H1 (cell line): ENCODE data around the gene PTPN5. TPM values are rescaled to one million over a fixed set of nuclear protein-coding genes. Genes with fewer than 3 reads are reported as not detected.

Experiments used
- polyA plus RNA-seq, 7 experiments: library from polyadenylated mRNA; depleted of rRNA in 3 of 7; stranded (reverse) in 5 of 7; unstranded in 2 of 7; fragments of >200 nt in 5 of 7; fragments of 200-250 nt in 2 of 7; gene quantifications; 1 replicate in 5 of 7; 2 replicates in 1 of 7; 4 replicates in 1 of 7; pipeline versions ENCODE4 v1.2.1 to v1.2.3, GENCODE V29; 2011 to 2013; ENCODE audit warnings: missing spikeins in 2 of 7, mixed read lengths in 2 of 7
- total RNA-seq: library from RNA; stranded (reverse); fragmentation: NEBNext Ultra II Directional; extraction: Animal tissue kit (Norgen Biotek cat#: 25700); gene quantifications from 2 replicates; pipeline ENCODE4 v1.2.1, GENCODE V29; 2021
- TF ChIP-seq, protein P1 (sequence below): IDR thresholded peaks from 2 replicates; pipeline ENCODE4 v1.6.1; 2011; ENCODE audit warnings: low read depth, mild to moderate bottlenecking, low read length; ENCODE audit not compliant: insufficient read depth

Gene PTPN5
- total and polyA plus RNA-seq, 2 of the 8 experiments (the other 6 are each of a cell fraction or from before 2014, with no cell fraction given), result 8.4 to 12.9 TPM

DNA sequence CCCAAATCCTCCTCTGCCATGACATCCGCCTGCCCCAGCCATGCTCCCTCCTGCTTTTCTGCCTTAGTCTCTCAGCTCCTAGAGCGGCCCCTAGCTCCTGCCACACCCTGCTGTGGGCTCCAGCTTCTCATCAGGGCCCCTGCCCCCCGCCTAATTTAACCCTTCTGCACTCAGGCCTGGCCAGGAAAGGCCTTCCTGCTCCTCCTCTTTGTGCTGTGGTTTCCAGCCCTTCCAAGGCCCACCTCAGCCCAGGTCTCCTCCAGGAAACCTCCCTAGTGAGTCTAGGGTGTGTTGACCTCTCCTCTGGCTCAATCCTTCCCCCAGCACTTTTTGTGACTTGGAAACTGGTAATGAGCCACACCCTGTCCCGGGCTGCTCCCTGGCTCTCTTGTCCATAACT is 11.3 kb downstream of the PTPN5 start (continued):
- TF ChIP-seq, protein P1, sequence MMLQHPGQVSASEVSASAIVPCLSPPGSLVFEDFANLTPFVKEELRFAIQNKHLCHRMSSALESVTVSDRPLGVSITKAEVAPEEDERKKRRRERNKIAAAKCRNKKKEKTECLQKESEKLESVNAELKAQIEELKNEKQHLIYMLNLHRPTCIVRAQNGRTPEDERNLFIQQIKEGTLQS, result no peak
